HG03066 (cell line): ENCODE data around the gene DGKB.
"Not testable (repeated sequence)": the region's sequence is repeated elsewhere in the genome, so short reads cannot be mapped to it uniquely, and the experiment has no call there.

Experiments used
- ATAC-seq: cut with Tn5 transposase; IDR thresholded peaks from one replicate; pipeline ENCODE4 v1.9.1; 2021; ENCODE audit warnings: low read depth; ENCODE audit not compliant: unreplicated experiment

The DGKB gene

DNA sequence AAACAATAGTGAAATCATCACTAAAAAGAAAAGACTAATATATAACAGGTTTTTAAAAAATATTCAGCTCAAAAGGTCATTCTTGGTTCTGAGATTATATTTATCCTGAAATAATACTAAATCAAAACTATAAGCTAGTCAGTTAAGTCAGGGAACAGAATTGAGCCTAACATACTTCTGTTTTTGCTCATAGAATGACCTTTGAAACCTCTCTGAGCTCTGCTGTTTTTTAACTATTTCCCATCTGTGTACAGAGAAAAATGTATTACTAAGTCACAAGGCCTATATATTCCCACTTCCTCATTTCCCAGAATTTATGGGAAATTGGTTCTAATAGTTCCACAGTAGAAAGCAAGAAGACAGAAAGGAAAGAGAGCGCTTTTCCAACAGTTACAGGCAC, 566.3 kb downstream of the DGKB start:
- no peak for ATAC-seq

DNA sequence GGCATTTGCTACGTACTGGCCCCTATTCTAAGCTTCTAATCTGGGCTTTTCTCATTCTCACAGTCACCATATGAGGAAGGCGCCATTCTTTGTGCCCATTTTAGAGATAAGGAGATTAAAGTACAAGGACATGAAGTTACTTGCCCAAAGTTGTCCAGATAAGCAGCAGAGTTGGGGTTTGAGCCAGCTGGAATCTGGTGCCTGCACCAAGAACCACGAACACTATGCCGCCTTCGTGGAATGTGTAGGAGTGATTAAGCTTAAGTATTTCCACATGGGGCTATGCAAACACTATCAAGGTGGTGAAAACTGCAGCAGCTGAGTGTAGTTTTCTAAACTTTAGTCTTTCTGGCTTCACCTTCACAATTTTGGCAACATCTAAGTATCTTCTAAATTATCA, 570.4 kb downstream of the DGKB start:
- no peak for ATAC-seq

GRCh38 chr7:14324767-14325166, 577.8 kb downstream of the DGKB start:
- ATAC-seq = no peak

DNA sequence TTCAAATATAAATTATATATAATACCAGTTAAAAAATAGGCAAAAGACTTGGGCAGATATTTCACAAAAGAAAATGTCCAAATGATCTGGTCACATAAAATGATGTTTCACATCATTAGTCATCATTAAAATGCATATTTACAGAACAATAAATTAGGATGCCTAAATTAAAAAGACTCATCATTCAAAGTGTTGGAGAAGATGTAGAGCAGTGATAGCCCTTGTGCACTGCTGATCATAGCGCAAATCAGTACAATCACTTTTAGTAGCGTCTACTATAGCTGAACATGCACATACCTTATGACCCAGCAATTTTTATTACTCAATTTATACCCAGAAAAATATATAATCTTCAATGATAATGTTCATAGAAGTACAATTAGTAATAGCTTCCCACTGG, 579.8 kb downstream of the DGKB start:
- ATAC-seq = no peak

DNA sequence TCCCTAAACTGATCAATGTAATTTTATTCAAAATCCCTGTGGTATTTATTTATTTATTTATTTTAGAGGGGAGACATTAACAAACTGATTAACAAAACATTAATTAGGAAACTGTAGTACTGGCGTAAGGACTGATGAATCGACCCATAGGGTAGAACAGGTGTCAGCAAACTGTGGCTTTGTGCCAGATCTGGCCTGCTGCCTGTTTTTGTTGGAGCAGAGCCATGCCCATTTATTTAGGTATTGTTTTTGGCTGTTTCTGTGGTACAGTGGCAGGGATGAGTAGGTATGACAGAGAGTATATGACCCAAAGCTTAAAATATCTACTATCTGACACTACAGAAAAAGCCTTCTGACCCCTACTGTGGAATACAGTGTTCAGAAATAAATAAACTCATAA, 580.6 kb downstream of the DGKB start:
- no peak for ATAC-seq

- ATAC-seq = no peak
Measured at GRCh38 chr7:14309432-14309831, 593.1 kb downstream of the DGKB start.

- ATAC-seq = no peak
Measured at GRCh38 chr7:14305233-14305866, 597.2 kb downstream of the DGKB start.

DNA sequence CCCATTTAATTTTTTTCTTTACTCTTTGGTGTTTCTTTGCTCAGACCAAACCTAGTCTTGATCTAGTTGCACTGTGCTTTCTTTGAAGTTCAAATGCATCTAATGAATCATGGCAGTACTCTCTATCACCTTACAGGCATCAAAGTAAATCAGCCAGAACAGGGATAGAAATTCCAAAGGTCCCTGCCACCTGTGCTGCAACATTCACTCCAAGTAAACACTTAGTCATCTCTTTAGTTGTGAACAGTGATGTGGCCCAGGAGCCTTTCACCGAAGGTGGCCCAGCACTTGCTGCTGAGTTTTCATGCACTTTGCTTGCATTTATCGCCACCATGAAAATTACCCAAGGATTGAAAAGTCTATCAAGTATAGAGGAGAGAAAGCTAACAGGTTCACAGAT, 599.0 kb downstream of the DGKB start:
- no peak for ATAC-seq

- ATAC-seq = no peak
Measured at GRCh38 chr7:14294637-14295036, 607.9 kb downstream of the DGKB start.

GRCh38 chr7:14293434-14293833, 609.1 kb downstream of the DGKB start:
- no peak for ATAC-seq

GRCh38 chr7:14292737-14293136, 609.8 kb downstream of the DGKB start:
- no peak for ATAC-seq

- ATAC-seq = no peak
Measured at GRCh38 chr7:14289957-14290356, 612.6 kb downstream of the DGKB start.

DNA sequence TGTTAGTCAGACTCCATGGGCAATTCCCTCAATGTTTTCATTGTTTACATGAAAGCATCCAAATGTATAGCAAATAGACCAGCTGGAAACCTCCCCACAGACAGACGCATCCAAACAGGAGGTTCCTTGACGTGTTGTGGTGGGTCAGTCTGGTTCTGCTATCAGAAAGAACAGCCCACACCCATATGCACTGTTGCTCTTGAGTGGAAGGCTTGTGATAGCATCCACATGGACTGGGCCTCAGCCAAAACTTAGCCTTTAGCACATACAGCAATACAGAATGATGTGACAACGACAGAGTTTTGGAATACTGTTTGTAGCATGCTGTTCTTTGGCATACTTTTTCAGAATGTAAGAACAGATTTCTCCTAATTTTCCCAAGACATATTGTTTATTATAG, 613.9 kb downstream of the DGKB start:
- ATAC-seq = no peak

GRCh38 chr7:14287398-14287797, 615.2 kb downstream of the DGKB start:
- ATAC-seq = no peak

GRCh38 chr7:14286036-14286435, 616.5 kb downstream of the DGKB start:
- ATAC-seq = no peak

GRCh38 chr7:14279065-14279871, 623.3 kb downstream of the DGKB start:
- ATAC-seq = not testable (repeated sequence)

- no peak for ATAC-seq
Measured at GRCh38 chr7:14275356-14275755, 627.2 kb downstream of the DGKB start.

DNA sequence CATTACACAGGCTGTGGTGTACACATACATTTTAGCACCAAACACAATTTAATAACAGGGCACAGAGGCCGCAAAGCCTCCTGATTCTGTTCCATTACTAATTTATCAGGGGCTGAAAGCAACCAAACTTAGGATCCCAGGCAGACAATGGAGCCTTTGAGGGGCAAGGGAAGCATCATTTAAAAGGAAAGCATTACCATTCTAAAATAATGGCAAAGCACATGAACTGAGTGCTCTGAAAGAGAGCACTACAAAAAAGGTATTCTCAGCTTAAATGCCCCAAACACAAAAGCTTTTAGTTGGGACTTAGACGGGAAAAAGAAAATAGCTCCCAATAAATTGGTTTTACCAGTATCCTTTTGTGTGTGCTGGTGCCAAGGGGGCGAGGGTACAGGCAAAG, 631.1 kb downstream of the DGKB start:
- ATAC-seq = no peak

GRCh38 chr7:14270099-14270498, 632.5 kb downstream of the DGKB start:
- no peak for ATAC-seq

GRCh38 chr7:14260011-14260410, 642.5 kb downstream of the DGKB start:
- no peak for ATAC-seq

DNA sequence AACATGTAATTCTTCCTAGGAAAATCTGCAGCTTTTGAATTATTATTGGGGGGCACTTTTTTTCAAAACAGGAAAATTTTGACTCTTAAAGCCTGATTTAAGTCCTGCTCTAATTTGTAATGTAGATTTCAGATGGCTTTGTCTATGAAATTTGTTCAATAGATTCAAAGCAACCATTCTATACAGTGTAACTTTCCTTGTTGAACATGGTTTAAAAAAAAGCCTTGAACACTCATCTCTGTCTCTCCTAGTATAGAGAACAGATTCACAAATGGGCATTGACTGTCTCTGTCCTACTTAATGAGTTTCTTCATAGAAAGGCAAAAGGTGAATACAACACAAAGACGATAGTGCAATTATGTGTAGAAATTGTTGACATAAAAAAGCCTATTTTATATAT, 643.7 kb downstream of the DGKB start:
- ATAC-seq = no peak

DNA sequence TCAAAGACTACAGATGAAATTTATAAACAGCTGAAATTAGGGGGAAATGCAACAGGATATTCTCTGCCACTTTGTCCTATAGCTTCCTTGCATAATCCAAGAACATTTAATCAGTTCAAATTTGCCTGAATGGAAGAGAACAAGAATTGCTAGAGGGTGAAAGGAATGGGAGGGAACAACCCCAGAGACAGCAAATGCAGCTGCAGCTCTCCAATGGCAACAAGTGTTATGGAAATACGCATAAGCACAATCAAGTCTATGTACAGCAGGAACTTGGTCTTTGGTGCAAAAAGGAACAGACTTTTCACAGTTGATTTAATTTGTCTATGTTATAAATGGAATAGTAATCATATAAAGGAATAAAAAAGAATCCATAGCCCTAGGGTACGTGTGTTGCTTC, 644.1 kb downstream of the DGKB start:
- no peak for ATAC-seq
